Parathyroid adenoma (tissue), 2 donors: ENCODE results near the gene GPC3.

Experiments
- H2AFZ ChIP-seq: fragments of 300-600 bp; sonication (generic); one replicate; pipeline ENCODE4 v1.7.0; 2017; ENCODE audit warnings: antibody characterized with exemption, mild to moderate bottlenecking
- H3K27ac ChIP-seq: fragments of 300-600 bp; sonication (generic); one replicate; pipeline ENCODE4 v1.7.0; 2017
- H3K27me3 ChIP-seq: fragments of 300-600 bp; sonication (generic); one replicate; pipeline ENCODE4 v1.7.0; 2017; ENCODE audit warnings: low read length; ENCODE audit not compliant: control insufficient read depth, insufficient read depth
- H3K36me3 ChIP-seq: fragments of 300-600 bp; sonication (generic); one replicate; pipeline ENCODE4 v1.7.0; 2017; ENCODE audit warnings: low read length; ENCODE audit not compliant: control insufficient read depth, insufficient read depth
- H3K4me1 ChIP-seq: fragments of 300-600 bp; sonication (generic); one replicate; pipeline ENCODE4 v1.7.0; 2017; ENCODE audit warnings: control low read depth
- H3K4me2 ChIP-seq: fragments of 300-600 bp; sonication (generic); one replicate; pipeline ENCODE4 v1.7.0; 2017; ENCODE audit warnings: low read length
- H3K4me3 ChIP-seq: fragments of 300-600 bp; sonication (generic); one replicate; pipeline ENCODE4 v1.7.0; 2017; ENCODE audit warnings: low read depth, low read length
- H3K79me2 ChIP-seq: fragments of 300-600 bp; sonication (generic); one replicate; pipeline ENCODE4 v1.7.0; 2017; ENCODE audit warnings: control low read depth
- H3K9ac ChIP-seq: fragments of 300-600 bp; sonication (generic); one replicate; pipeline ENCODE4 v1.7.0; 2017; ENCODE audit warnings: mild to moderate bottlenecking
- H3K9me3 ChIP-seq: fragments of 300-600 bp; sonication (generic); one replicate; pipeline ENCODE4 v1.7.0; 2017; ENCODE audit warnings: low read length; ENCODE audit not compliant: control insufficient read depth
- CTCF ChIP-seq: fragments of 300-600 bp; sonication (generic); IDR thresholded peaks from one replicate; pipeline ENCODE4 v1.7.0; 2017; ENCODE audit warnings: antibody characterized with exemption, mild to moderate bottlenecking
- donor health status: primary hyperparathyroidism.

The GPC3 gene

DNA sequence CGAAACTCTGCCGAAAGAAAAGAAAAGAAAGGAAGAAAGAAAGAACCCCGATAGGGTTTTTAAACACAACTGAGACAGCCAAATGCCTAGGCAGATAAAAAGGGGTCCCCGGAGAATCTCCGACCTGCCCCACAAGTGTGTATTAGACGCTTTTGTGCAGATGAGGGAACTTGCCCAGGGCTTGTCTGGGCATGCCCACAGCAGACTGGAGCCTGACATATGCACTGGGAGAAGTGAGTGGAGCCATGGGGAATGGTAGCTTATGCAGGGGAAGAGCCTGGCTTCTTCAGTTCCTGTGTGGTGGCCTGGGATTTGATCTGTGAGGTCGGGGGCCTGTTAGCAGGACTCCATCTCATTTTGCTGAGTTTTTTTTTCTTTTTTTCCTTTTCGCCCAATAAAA lies 199.0 kb downstream of the GPC3 start:
- H3K27me3 ChIP-seq, result no peaks in the 10 kb centered on the region
- H3K79me2 ChIP-seq, result no peaks in the 10 kb centered on the region
- H3K36me3 ChIP-seq, result no peaks in the 10 kb centered on the region
- H3K9ac ChIP-seq, result no peak overlapping the region
- TF ChIP-seq CTCF, result no peak
- H3K9me3 ChIP-seq, result no peaks in the 10 kb centered on the region
- no peak overlapping the region for H2AFZ ChIP-seq
- no peak overlapping the region for H3K4me2 ChIP-seq
- no peak overlapping the region for H3K27ac ChIP-seq
- H3K4me3 ChIP-seq, result no peak overlapping the region
- no peaks in the 10 kb centered on the region for H3K4me1 ChIP-seq

GRCh38 chrX:133783274-133783673 lies 202.1 kb downstream of the GPC3 start:
- H3K36me3 ChIP-seq, result no peaks in the 10 kb centered on the region
- H3K4me2 ChIP-seq, result no peak overlapping the region
- H3K9ac ChIP-seq, result no peak overlapping the region
- H3K4me3 ChIP-seq, result no peak overlapping the region
- no peaks in the 10 kb centered on the region for H3K79me2 ChIP-seq
- no peaks in the 10 kb centered on the region for H3K27me3 ChIP-seq
- no peak overlapping the region for H3K27ac ChIP-seq
- H3K4me1 ChIP-seq, result no peaks in the 10 kb centered on the region
- no peak for TF ChIP-seq CTCF
- no peak overlapping the region for H2AFZ ChIP-seq
- H3K9me3 ChIP-seq, result no peaks in the 10 kb centered on the region

GRCh38 chrX:133781174-133781573 lies 204.2 kb downstream of the GPC3 start:
- no peak overlapping the region for H3K9ac ChIP-seq
- H3K9me3 ChIP-seq, result no peaks in the 10 kb centered on the region
- no peaks in the 10 kb centered on the region for H3K36me3 ChIP-seq
- no peak overlapping the region for H3K27ac ChIP-seq
- no peaks in the 10 kb centered on the region for H3K4me1 ChIP-seq
- H3K4me2 ChIP-seq, result no peak overlapping the region
- H2AFZ ChIP-seq, result no peak overlapping the region
- no peak overlapping the region for H3K4me3 ChIP-seq
- H3K27me3 ChIP-seq, result no peaks in the 10 kb centered on the region
- no peaks in the 10 kb centered on the region for H3K79me2 ChIP-seq
- TF ChIP-seq CTCF, result no peak

DNA sequence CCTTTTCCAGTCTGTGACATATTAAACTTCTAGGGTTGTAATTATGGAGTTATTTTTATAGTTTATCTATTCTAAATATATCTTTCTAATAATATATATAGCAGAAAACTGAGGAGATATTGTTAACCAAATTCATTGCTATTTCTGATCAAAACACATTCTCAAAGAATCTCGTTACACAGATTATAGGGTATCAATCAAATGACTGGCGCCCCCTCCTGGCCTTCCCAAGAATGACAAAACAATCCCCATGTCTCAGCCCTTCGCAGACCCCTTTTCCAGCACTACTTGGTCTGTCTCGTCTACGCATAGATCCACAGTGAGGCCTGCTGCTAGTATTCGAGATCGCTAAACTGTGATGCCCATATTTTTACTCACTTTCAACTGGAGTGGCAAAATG lies 209.3 kb downstream of the GPC3 start:
- Histone ChIP-seq H3K4me1 (no peaks in the 10 kb centered on the region), H2AFZ (no peak overlapping the region), H3K4me2 (no peak overlapping the region), H3K79me2 (no peaks in the 10 kb centered on the region), H3K27me3 (no peaks in the 10 kb centered on the region), H3K36me3 (no peaks in the 10 kb centered on the region), H3K27ac (no peak overlapping the region), H3K9ac (no peak overlapping the region), H3K9me3 (no peaks in the 10 kb centered on the region), H3K4me3 (no peak overlapping the region)
- no peak for TF ChIP-seq CTCF

DNA sequence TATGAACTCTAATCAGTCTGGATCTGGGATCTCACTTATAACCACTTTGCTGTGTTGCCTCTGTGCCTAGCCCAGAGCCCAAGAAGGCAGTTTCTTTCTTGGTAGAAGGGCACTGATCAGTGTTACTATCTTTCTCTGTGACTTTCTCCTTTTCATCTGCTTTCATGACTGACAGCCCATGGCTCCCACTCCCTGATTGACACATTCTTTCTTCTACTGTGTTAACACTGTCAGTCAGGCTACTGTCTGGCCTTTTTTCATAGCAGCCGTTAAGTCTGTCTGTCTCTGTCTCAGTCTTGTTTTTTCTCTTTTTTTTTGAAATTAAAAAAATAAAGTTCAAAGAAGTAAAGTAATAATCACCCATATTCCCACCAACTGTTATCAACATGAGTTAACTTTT lies 210.6 kb downstream of the GPC3 start:
- Histone ChIP-seq H3K79me2 (no peaks in the 10 kb centered on the region), H3K27me3 (no peaks in the 10 kb centered on the region), H3K4me2 (no peak overlapping the region), H3K36me3 (no peaks in the 10 kb centered on the region), H3K9me3 (no peaks in the 10 kb centered on the region), H3K9ac (no peak overlapping the region), H2AFZ (no peak overlapping the region), H3K27ac (no peak overlapping the region), H3K4me1 (no peaks in the 10 kb centered on the region), H3K4me3 (no peak overlapping the region)
- no peak for TF ChIP-seq CTCF
